Fibroblast of the conjunctiva (primary cell): ENCODE measurements around the gene MLEC.

Source experiments
- DNase-seq: peaks from one replicate; pipeline ENCODE4 v3.0.0-alpha.2; 2010; ENCODE audit warnings: low read depth

The MLEC gene

GRCh38 chr12:120693848-120694247, 6.9 kb downstream of the MLEC start:
- no peak for DNase-seq

GRCh38 chr12:120696626-120697025, 9.7 kb downstream of the MLEC start:
- DNase-seq: no peak

DNA sequence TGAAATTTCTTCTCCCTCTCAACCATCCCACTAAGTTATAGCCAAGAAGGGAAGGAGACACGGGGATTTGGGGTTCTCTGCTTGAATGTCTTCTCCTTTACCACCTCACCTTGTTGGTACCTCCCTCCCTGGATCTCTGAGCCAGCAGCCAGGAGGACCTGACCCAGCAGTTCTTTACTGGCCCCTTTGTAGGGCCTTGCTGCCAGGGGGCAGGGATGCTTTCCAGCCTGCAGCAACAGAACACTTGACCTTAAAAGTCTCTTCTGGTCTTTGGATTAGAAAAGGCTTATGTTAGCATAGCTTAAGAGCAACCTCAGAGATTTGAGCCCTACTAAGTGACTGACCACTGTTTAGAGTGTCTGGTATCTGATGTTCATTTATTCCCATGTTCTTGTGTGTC, 10.4 kb downstream of the MLEC start:
- DNase-seq: no peak

- DNase-seq: no peak
Measured at GRCh38 chr12:120698665-120699064, 11.7 kb downstream of the MLEC start.

DNA sequence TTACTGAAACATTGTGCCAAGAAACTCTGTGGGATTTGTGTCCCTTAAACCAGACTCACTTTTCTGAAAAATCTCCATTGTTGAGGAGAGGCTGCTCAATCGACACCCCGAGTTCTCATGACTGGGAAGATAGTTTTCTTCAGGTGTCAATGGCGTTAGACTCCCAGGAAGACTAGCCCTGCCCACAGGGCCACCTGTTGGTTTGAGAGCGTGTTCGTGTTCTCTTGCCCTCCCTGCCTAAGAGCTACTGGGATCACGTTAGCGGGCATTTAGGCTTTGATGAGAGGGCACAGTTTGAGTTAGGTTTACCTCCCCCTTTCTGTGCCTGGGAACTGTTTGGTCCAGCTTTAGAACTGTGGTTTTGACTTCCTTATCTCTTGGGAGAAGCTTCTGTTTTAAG, 12.6 kb downstream of the MLEC start:
- no peak for DNase-seq

DNA sequence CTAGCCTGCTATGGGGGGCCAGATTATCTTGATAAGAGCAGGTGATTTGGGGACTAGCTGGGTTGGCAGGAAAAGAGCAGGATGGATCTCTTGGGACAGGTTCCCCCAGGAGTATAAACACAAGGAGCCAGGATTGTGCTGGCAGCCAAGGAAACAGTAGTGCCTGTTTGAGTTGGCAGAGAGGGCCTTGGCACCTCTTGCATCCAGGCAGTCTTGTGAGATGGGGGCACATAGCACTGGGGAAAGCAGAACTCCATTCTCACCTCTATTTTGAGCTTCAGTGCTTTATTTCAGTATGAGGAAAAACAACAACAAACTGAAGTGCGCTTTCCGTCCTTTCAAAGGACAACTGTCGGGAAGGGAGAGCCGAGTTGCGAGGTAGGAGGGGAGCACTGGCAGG, 13.9 kb downstream of the MLEC start:
- DNase-seq: no peak

GRCh38 chr12:120702637-120703036, 15.7 kb downstream of the MLEC start:
- no peak for DNase-seq

- DNase-seq: no peak
Measured at GRCh38 chr12:120703311-120703942, 16.5 kb downstream of the MLEC start.

- DNase-seq: no peak
Measured at GRCh38 chr12:120705618-120706017, 18.7 kb downstream of the MLEC start.

DNA sequence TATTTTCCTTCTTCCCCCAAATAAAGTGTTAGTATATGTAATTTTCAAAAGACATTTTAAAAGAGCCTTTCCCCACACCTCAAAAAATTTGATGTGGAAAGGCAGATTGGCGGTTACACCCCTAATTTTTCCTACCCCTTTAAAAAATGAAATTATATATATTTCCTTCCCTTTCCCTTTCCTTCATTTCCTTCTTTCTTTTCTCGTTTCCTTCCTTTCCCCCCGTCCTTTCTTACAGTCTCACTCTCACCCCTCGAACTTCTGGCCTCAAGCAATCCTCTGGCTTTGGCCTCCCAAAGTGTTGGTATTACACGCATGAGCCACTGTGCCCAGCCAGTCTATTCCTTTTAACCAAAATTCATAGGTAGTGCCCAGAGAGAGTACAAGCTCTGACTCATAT, 19.1 kb downstream of the MLEC start:
- no peak for DNase-seq

GRCh38 chr12:120708651-120709050, 21.7 kb downstream of the MLEC start:
- no peak for DNase-seq

DNA sequence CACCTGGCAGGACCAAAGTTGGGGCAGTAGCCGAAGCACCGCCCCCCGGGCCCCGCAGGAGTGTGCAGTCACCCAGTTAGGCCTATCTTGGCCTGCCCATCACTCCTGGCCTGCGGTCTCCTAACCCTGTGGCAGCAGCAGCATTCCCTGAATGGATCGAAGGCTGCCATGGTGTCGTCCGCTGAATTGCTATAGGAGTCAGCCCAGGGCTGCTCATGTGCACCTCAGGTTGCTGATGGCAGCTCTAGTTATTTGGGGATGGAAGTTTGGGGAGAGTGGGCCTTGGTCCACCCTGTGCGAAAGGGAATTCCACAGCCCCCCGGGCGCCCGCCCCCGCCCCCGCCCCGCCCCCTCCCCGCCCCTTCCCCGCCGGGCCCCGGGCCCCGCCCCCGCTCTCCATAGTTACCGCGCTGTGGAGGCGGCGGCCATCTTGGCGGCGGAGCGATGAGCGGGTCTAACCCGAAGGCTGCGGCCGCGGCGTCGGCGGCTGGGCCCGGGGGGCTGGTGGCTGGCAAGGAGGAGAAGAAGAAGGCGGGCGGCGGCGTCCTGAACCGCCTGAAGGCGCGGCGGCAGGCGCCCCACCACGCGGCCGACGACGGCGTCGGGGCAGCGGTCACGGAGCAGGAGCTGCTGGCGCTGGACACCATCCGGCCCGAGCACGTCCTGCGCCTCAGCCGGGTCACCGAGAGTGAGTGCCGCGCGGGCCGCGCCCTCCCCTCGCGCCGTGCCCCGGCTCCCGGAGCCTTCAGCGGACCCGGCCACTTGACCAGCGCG, 23.3 kb downstream of the MLEC start, which contains the start of gene UNC119B:
Gene UNC119B (plus strand): TSS at position 428 of the 774 bp plus-strand sequence. CDS start 17 bp downstream, at position 445.
- no peak for DNase-seq

DNA sequence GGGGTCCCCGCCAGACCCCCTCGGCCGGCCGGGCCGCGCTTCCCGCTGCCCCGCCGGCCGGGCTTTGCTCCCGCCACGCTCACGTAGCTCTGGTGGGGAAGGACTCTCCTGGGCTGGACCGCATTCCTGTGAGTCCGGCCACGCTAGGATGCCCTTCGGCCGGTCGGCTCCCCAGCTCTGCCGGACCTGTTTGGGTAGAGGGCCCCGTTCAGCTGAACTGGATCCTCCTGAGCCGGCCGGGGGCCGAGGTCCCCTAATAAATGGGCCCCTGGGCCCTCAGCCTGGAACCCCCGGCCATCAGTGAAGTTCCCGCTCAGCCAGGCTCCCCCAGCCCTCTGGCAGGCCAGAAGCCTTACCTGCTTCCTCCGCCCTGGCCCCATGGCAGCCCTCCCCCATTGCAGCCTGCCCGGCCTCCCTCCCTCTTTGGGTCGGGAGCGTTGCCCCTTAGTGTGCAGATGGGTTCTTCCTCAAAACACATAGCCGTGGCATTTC, 23.9 kb downstream of the MLEC start:
- DNase-seq: no peak

GRCh38 chr12:120711411-120711810, 24.5 kb downstream of the MLEC start:
- DNase-seq: no peak

GRCh38 chr12:120712610-120713009, 25.7 kb downstream of the MLEC start:
- DNase-seq: no peak

DNA sequence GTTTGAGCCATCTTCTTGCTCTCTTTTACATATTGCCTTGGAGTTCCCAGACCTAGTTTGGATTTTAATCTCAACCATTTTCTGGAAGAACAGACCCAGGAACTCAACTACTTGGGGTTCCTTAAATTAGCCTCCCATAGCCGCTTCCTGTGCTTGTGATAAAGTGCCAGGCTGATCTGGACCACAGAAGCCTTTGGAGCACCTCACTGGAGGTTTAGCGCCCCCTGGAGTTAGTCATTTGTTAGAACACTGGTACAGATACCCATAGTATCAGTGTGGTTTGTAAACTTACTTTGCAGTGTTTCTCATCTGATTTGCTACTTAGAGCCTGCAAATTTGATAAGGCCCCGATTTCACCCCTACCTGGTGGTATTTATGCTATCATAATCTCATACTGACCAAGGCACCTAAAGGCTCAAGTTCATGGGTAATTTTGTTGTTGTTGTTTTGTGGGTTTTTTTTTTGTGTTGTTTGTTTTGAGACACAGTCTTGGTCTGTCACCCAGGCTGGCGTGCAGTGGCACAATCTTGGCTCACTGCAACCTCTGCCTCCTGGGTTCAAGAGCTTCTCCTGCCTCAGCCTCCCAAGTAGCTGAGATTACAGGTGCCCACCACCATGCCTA, 27.0 kb downstream of the MLEC start:
- peak; percentile 73 for DNase-seq

DNA sequence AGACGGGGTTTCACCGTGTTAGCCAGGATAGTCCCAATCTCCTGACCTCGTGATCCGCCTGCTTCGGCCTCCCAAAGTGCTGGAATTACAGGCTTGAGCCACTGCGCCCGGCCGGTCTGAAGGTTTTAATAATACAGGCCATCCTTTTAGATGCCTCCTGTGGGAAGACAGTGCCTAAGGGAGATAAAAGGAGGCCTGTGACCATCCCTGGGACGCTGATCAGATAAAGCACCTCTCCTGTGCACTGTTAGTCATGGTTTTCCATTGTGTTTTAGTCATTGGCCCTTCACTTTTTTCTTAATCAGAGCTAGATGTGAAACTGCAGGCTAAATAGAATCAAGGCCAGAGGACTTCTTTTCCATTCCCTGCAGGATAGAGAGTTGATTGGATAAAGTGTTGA, 31.1 kb downstream of the MLEC start:
- DNase-seq: no peak

DNA sequence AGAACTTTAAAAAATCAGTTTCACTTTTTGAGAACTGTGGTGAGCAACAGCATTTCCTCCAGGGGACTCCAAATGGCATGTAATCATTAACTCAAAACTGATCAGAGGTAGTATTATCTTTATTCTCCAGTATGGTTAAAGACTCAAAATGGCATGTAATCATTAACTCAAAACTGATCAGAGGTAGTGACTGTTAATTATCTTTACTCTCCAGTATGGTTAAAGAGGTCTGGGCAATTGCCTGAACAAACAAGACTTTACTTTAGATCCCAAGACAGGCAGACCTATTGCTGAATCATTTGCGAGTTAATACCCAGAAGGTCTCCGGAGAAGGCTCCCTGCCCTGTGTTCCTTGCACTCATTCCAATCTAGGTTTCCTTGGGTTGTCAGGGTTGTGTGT, 32.1 kb downstream of the MLEC start:
- no peak for DNase-seq

DNA sequence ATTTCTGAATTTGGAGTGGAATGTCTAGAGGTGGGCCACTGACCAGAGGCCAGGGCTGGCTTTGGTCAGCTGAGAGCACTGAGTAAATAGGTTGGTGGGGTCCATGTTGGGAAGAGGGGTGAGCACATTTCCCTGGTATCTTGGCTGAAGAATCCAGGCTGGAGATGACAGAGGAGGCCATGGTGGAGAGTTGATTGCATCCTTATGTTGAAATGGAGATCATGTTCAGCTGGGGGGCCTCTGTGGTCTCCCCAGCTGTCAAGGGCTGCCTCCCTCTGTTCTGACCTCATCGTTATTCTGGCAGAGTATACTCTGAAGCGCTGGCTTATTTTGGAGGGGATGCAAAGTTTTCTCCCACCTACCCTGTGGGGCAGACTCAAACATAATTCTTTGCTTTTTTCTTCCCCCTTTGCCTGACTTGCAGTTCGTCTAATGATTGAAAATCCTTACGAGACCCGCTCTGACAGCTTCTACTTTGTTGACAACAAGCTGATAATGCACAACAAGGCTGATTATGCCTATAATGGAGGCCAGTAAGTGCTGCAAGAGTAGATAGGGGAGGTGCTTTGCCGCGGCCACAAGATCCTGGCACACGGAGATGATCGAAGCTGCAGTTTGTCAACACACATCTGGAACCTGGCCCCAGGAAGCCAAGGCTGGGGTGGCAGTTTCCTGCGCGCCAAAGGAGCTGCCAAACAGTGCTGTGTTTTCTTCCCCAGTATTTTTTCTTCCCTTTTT, 32.7 kb downstream of the MLEC start:
- no peak for DNase-seq

GRCh38 chr12:120720234-120720986, 33.5 kb downstream of the MLEC start:
- peak; percentile 56 for DNase-seq

GRCh38 chr12:120720987-120721801, 34.2 kb downstream of the MLEC start:
- DNase-seq: no peak
